Liver (tissue), 3 donors: Measurements from ENCODE around the gene HAUS8.

Experiments used
- EGR1 ChIP-seq, 2 donors: IDR thresholded peaks; 2 replicates each; pipeline ENCODE4 v1.6.1; 2016 to 2018; ENCODE audit warnings: antibody characterized with exemption in 2 of 2, low read depth in 2 of 2
- FOXA1 ChIP-seq: IDR thresholded peaks from 2 replicates; pipeline ENCODE4 v1.6.1; 2016; ENCODE audit warnings: antibody characterized with exemption
- HNF4A ChIP-seq, 2 donors: conservative IDR thresholded peaks; 2 replicates each; pipeline ENCODE4 v1.6.1; 2016; ENCODE audit warnings: antibody characterized with exemption in 2 of 2, mild to moderate bottlenecking in 2 of 2
- JUND ChIP-seq, 2 donors: IDR thresholded peaks; 2 replicates each; pipeline ENCODE4 v1.6.1; 2016; ENCODE audit warnings: antibody characterized with exemption in 2 of 2
- RAD21 ChIP-seq, 2 donors: IDR thresholded peaks; 2 replicates each; pipeline ENCODE4 v1.6.1; 2016; ENCODE audit warnings: antibody characterized with exemption in 2 of 2, mild to moderate bottlenecking in 2 of 2
- SP1 ChIP-seq: IDR thresholded peaks from 2 replicates; pipeline ENCODE4 v1.6.1; 2018; ENCODE audit warnings: antibody characterized with exemption, mild to moderate bottlenecking
- TAF1 ChIP-seq: conservative IDR thresholded peaks from 2 replicates; pipeline ENCODE4 v1.6.1; 2016; ENCODE audit warnings: antibody characterized with exemption, mild to moderate bottlenecking
- YY1 ChIP-seq: IDR thresholded peaks from 2 replicates; pipeline ENCODE4 v1.6.1; 2016; ENCODE audit warnings: antibody characterized with exemption, mild to moderate bottlenecking
- TF ChIP-seq, protein P1 (sequence below): fragments of 150-350 bp; IDR thresholded peaks from 2 replicates; pipeline ENCODE4 v1.5.1; 2017; ENCODE audit warnings: improper control_type of control experiment, low read depth, low read length; ENCODE audit not compliant: missing input control
- TF ChIP-seq, protein P2 (sequence below): IDR thresholded peaks from 2 replicates; pipeline ENCODE4 v1.6.1; 2016; ENCODE audit warnings: antibody characterized with exemption
- donor health status: healthy.
- donor health status: healthy.

GRCh38 chr19:17020385-17020784 lies 54.9 kb downstream of the HAUS8 start:
- TF ChIP-seq YY1 (no peak), TAF1 (no peak), HNF4A (conservative IDR thresholded peaks at IDR 0.05) (no peak), FOXA1 (no peak), RAD21 (IDR thresholded peaks at IDR 0.05) (no peak), EGR1 (IDR thresholded peaks at IDR 0.05; ENCODE audit: low read depth in 2 of 2) (no peak), JUND (IDR thresholded peaks at IDR 0.05) (no peak), SP1 (no peak)
- TF ChIP-seq, protein P1, sequence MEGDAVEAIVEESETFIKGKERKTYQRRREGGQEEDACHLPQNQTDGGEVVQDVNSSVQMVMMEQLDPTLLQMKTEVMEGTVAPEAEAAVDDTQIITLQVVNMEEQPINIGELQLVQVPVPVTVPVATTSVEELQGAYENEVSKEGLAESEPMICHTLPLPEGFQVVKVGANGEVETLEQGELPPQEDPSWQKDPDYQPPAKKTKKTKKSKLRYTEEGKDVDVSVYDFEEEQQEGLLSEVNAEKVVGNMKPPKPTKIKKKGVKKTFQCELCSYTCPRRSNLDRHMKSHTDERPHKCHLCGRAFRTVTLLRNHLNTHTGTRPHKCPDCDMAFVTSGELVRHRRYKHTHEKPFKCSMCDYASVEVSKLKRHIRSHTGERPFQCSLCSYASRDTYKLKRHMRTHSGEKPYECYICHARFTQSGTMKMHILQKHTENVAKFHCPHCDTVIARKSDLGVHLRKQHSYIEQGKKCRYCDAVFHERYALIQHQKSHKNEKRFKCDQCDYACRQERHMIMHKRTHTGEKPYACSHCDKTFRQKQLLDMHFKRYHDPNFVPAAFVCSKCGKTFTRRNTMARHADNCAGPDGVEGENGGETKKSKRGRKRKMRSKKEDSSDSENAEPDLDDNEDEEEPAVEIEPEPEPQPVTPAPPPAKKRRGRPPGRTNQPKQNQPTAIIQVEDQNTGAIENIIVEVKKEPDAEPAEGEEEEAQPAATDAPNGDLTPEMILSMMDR: no peak
- TF ChIP-seq, protein P2, sequence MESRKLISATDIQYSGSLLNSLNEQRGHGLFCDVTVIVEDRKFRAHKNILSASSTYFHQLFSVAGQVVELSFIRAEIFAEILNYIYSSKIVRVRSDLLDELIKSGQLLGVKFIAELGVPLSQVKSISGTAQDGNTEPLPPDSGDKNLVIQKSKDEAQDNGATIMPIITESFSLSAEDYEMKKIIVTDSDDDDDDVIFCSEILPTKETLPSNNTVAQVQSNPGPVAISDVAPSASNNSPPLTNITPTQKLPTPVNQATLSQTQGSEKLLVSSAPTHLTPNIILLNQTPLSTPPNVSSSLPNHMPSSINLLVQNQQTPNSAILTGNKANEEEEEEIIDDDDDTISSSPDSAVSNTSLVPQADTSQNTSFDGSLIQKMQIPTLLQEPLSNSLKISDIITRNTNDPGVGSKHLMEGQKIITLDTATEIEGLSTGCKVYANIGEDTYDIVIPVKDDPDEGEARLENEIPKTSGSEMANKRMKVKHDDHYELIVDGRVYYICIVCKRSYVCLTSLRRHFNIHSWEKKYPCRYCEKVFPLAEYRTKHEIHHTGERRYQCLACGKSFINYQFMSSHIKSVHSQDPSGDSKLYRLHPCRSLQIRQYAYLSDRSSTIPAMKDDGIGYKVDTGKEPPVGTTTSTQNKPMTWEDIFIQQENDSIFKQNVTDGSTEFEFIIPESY: no peak
